Non-pigmented ciliary epithelial cell (primary cell): Measurements from ENCODE around the gene CELF2.

Experiments used
- DNase-seq: peaks from one replicate; pipeline ENCODE4 v3.0.0-alpha.2; 2010; ENCODE audit warnings: low read depth

The CELF2 gene

DNA sequence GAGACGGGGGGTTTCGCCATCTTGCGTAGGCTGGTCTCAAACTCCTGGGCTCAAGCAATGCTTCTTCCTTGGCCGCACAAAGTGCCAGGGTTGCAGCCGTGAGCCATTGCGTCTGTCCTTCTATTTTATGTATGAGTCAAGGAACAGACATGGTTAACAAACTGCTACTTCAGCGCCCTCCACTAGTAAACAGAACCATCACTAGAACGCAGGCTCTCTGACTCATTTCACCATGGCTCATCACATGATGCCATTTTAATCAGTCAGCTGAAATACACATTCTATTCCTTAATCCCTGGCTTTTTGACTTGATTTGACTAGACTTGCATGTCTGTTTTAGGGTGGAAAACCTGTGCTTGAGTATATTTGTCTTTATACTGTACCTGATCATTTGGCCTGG is 41.3 kb downstream of the CELF2 start:
- DNase-seq: peak; percentile 4

DNA sequence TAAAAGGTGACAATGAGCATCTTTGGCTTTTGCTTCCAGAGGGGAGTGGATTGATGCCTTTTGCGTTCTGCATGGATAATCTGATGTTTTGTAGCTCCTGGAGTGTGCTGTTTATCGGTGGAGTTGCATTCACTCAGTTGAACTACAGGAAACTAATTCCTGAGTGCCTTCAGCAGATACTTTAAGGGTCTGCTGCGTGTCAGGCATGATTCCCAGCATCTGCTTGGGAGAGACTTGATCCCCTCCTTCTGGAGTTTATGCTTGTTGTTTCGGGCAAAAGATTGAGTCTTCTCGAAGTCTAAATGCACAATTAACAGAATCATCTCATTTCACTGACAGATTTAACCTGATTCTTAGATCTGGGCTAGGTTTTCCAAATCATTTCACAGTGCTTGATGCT is 46.2 kb downstream of the CELF2 start:
- no peak for DNase-seq

DNA sequence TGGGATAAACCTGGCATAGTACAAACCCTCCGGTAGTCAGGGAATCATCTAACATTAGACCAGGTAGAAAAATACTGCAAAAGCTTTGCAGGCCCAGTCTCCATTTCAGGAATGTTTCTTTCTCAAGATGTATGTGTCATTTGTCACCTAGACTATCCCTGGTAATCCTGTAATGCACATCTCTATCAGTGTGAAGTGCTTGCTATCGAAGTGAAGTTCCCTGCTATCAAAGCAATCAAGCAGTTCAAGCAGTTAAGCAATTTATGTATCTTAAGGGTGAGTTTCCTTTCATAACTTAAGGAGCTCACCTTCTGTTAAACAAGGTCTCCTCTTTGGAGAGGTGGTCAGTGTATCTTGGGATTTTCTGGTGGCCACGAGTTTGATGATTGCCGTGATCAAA is 47.2 kb downstream of the CELF2 start:
- DNase-seq: no peak

DNA sequence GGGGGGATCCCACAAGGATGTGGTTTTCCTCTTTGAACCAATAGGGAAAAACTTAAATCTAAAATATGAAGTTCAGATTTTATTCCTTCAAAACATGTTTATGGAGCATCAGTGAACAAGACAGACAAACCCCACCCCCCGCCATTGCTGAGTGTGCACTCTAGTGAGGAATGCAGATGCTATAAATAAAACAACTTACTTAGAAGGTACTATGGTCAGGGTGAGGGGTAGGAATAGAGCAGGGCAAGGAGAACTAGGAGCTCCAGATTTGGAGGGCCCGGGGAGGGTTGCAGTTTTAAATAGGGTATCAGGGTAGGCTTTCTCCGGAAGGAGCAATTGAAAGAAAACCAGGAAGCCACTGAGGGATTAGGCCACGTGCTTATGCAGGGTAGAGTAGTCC is 47.9 kb downstream of the CELF2 start:
- DNase-seq: no peak

DNA sequence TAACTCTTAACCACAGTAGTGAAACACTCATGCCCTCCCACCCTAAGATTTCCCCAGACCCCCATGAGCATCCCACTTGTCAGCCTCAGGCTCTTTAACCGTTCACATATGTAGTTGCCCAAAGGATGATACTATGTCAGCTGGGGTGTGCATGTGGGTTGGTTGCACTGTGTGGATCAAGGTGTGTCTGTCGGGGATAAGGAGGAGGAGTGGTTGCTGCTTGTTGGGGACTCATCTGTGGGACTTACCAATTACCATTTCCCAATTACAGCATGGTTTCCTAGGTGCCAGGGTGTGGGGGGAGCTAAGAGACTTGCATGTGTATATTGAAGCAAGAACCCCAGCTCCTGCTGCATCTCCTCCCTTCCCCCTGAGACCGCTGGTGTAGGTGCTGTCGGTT is 48.8 kb downstream of the CELF2 start:
- DNase-seq: no peak

DNA sequence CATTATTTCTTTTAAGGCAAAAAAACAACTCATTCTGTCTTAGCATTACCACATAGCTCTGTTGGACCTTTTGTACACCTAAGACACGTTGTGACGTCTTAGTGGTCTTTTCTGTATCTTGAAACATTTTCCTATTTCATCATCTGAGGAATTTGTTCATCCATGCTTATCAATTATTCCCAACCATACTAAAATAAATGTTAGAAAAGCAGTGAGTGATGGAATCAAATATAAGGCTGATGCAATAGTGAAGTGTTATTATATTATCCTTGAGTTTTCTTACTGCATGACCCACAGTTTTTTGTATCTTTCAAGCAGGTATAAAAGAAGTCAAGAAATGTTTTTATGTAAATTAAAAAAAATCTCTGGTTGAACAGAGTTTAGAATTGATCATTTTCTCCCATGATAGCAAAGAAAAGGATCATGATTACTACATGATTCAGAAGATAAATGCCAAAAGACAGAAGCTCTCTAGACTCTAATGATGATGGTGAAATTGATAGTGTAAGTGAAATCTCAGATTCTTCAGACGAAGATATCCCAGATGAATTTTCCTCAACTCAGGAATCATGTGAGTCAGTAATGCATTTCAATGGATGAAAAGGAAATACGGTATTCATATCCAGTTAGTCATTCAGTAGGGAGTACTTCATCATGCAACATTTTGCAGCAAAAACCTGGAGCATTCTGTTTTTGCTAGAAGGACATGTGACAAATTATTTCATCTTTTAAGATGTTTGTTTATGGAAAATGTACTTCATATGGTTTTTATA is 51.4 kb downstream of the CELF2 start:
- DNase-seq: no peak

DNA sequence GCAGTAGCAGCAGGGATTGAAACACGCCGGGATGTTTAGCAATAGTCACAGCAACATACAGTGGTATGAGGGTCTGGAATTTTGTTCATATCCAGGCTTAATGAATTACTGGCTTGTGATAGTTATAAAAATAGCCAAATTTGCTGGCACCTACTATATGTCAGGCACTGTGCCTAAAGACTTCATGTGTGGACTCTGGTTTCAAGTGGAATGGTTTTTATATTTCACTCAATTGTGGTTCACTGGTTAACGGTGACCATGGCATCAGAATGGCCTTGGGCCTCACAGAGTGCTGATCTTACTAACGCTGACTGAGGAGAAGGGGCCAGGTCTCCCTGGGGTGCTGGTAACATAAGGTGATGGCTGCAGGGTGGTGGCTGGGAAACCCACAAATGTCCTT is 55.7 kb downstream of the CELF2 start:
- no peak for DNase-seq

DNA sequence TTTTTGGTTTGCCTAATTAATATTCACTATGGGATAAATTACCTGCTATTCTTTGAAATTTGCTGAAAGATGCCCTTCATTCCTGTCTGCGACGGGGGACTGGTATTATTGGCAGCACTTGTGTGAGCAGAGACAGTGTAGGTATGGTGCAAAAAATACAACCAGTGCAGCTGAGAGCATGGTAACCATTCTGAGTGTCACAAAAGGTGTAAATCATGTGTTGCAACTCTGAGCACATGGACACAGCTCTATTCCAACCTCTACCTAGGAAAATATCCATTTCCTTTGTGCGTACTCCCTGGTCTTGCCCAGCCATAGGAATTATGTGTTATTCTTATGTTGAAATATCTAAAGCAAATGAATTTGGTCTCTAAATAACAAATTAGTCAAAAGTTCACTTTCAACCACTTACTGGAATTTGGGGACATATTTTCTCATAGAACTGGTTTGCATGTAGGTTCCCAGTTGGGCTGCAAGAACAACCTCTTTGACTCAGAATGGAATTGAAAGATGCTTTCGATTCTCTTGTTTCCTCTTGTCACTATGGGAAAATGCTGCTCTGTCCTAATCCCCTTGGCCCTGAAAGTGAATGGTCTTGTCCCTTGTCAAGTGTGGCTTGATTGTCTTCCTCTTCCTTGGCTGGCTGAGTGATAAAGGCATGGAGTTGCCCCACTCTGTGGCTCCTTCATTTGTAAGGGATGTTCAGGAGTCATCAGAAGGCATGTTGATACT is 57.0 kb downstream of the CELF2 start:
- no peak for DNase-seq

DNA sequence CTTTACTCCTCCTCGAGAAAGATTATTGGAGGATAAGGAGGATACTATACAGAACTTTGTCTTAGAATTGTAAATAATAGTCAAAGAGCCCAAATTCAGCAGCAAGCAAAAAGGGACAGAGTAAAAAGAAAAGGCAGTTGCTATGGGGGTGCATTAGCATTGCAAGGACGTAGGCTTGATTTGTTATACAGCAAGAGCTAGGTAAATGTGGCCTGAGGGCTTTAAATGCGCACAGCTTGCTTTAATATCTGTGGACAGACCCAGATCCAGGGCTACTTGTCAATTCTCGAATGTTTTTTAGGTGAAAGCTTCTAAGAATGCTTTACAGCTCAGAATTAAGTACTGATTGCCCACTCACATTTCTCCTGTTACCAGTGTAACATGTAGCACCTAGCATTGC is 58.5 kb downstream of the CELF2 start:
- no peak for DNase-seq

DNA sequence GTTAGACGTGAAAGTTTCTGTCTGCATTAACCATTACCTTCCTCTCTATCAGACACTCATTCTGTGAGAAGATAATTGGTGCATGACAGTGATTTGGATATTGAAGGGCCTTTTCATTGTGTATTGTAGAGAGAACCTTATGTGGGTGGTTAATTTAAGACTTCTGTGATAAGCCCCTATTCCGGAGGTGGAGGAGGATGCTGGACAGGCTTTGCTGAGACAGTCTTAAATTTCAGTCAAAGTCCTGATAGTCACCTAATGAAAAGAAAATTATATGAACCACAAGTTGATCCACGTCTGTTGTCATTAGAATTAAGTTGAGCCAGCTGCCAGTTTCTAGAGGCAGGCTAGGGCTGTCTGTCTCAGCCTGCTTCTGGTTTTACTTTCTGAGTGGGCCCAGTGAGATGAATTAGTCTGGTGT is 62.9 kb downstream of the CELF2 start:
- no peak for DNase-seq

DNA sequence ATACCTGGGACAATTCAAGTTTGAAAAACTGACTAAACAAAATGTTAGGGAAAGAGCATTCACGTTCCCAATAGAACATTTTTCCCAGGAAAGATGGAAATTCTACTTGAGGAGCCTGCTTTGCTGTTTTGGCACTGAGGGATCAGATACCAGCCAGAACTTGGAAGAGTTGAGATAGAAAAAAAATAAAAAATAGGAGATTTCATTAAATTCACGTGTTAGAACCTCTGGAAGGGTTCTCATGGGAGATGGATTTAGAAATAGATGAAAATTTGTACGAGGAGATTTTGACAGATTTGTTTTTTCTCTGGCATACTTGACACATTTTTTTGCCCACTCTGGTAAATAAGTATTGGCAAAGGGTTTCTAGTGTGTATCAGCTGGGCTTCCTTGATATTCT is 63.7 kb downstream of the CELF2 start:
- no peak for DNase-seq

DNA sequence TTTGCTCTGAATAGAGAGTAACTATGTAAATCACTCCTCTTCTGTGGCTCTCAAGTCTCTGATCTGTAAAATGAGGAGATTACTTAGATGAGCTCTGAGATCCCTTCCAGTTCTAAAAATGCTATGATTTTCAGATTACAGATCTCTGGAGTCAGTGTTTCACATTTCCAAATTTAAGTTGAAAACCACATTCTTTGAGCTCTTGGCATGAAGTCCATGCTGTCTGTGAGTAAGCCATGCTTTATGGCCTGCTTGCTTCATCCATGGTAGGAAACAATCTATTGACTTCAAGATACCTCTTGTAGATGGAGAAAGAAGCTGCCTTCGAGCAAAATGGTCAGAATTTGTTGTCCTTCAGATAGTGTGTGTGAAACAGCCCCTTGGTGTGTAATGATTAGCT is 64.9 kb downstream of the CELF2 start:
- no peak for DNase-seq

DNA sequence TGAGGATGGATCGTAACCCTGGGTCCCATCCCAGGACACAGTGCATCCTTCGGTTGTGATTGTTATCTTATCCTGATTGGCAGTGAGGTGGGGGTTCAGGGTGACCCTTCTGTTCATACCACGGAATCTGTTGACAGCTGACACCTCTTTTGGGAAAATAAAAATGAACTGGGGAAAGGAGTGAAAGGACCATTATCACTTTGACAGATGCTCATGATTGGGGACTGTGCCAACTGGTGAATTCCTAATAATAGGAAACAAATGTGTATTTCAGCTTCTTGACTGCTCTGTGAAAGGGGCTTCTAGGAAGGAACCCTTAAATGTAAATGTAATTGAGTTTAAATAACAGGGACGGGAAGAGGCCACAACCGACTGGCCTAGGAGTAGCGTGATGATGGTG is 65.4 kb downstream of the CELF2 start:
- no peak for DNase-seq

DNA sequence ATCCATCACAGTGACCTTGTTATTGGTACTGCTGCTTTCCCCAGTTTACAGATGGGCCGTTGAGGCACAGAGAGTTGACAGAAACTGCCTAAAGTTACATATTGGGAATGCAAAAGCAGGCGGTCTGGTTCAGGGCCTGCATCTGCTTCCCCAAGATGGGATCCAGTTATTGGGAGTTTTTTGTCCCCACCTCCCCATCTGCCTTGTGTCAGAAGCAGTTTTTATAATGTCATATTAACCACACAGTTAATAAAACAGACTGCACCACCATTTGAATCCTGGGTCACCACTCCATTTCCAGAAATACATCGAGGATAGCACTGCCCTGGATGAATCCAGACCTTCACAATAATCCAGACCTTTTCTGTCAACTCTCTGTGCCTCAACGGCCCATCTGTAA is 67.9 kb downstream of the CELF2 start:
- no peak for DNase-seq

DNA sequence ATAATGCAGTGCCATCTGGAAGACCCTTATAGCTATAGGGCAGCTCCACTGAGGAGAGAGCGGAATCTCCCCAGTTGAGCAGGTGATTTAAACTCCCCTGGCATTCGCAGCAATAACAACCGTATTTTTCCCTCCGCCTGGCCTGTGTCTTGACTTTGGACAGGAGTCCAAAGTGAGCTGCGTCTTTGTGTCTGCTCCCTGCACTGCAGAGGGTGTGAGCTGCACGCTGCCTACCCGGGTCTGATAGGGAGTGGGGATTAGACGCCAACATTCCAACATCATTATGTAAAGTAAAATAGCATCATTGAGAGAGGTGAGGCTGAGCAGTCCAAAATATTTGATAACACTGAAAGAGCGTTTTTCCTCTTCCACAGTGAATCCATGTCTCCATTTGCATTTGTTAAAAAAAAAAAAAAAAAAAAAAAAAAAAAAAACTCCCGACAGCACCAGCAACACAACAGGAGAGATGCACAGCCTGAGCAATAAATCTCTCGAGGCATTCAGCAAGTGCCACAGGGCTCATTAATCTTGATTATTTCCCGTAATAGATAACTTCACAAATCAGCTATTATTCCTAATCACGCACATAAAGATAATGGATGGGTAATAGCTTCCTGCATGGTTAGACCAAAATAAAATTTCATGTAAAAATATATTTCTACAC is 68.6 kb downstream of the CELF2 start:
- DNase-seq: no peak

DNA sequence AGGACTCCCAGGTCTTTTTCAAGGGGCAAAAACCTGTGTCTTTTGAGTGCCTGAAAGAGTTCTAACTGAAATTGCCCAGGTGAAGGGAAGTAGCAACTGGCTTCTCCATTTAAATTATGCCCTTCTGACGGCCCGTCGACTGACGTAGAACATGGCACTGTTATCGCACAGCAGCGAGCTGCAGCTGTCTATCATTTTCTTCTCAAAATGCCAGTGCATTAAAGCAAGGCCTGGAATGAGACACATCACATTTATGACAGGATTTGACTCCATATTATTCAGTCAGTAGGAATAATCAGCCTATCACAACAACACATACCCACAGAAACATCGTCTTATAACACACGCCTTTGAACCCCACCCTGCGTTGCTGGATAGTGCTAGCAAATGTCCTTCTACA is 69.7 kb downstream of the CELF2 start:
- DNase-seq: no peak

DNA sequence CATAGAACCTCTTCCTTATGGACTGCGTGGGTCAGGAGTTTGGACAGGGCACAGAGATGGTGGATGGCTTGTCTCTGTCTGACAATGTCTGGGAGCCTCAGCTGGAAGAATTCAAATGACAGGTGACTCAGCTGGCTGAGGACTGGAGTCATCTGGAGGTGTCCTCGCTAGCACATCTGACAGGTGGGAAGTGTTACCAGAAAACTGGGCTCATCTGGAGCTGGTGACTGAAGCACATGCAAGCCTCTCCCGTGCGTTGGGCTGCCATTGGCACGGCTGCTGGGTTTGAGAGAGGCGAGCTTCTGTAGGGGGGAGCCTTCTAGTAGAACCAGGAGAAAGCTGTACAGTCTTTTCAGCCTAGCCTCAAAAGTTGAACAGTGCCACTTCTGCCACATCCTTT is 71.0 kb downstream of the CELF2 start:
- DNase-seq: no peak

DNA sequence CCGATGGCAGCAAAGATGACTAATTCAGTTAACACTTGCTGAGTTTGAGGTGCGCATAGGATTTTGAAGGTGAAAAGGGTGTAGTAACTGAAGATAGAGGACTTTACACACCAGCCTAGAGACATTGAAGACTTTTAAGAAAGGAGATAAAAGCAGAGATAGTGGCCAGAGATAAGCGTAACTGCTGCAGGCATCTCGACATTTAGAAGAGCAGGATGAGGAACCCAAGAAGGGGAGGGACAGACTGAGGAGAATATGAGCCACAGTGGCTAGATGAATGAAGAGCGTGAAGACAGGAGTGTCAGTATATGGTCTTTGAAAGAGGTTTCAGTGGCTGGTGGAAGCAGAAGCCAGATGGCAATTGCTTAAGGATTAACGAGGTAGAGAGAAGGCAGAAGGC is 71.6 kb downstream of the CELF2 start:
- no peak for DNase-seq

DNA sequence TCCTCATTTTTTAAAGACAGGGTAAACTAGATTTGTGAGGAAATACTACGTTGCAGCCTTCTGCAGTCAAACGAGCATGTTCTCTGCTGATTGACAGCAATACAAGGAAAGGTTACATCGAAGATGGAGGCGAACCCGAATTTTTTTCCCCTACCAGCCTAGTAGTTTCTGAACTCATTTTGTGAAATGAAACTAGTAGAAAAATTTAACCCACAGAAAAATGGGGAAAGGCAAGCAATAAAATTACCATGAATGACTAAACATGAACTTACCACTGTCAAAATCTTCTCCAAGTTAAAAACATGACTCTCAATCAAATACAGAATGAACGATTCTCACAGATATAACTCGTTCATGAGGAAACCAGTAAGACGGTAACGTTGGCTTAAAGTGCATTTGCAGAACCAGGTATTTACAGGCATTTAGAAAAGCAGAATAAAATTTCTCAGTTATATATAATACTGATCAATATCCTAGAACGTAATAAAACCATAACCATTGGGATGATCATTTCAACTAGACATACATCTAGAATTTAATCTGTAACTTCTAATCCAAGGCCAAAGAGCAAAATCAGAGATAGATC is 73.9 kb downstream of the CELF2 start:
- DNase-seq: no peak

DNA sequence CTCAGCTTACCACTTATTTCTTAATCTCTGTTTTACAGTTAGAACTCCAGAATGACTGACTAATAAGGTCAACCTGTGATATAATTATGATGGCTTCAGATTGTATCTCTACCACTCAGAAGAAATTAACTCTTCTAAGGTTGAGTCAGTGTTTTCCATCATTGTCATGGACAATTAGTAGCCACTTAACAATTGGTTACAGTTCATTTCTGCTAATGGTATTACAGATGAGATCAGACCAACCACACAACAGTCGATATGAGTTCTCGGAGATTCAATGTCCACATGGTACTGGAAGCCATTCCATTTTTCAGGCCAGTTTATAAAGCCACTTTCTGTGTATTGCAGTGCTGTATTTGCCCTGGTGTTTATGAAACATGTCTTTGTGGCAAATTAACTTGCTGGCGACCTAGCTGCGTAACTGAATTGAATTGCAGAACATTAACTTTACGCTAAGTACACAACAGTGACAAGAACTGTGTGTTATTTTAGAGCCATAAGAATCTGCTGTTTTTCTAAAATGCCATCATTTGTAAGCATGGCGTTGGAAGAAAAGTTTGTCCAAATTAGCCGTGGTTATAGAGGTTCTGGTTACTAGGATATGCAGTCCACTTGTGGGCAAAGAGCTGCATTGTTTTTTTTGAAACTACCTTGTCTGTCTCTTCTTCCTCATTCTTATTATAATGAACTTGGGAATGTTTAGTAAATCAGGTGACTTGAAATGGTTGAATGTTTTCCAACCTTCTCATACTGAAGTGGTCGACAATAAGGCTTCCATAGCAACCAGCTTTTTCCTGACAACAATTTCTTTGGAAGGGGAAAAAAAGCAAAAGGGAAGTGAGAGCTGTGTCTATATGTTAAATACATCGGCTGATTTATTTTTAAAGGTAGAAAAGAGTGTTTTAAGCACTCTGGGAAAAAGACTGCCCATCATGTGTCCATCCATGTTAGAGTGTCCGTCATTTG is 76.4 kb downstream of the CELF2 start:
- DNase-seq: no peak

DNA sequence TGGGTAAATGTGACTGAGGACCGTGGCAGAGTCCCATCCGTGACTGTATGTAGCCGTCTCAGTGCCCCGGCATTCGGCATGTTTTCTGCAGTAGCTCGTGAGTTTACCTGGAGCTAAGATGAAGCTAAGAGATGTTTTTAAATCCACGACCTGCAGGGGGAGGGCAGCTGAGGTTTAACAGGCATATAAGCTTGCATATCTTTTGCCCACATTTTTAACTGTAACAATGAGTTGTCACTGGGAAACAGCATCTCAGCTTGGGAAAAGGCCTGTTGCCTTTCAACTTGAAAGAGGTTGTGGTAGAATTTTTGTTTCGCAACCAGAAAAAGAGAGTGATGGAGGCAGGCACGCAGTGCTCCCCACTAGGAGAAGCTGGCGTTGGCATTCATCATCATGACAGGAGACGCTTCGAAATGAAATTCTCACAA is 77.7 kb downstream of the CELF2 start:
- DNase-seq: no peak

DNA sequence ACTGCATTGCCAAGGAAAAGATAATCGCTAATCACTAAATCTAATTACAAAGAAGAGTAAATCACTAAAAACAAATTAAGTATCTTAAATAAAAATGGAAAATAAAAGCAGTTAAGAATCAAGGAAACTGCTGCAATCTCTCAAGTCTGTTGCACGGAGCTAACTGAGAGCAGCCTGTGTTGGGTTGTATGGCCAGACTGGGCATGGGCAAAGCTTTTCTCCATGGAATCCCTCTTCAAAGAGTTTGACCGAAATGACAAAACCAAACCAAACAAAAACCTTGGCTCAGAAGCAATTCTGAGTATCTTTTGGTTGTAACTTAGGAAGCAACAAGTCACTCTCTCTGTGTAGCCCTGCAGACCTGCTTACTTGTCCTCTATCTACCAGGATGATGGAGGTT is 78.8 kb downstream of the CELF2 start:
- no peak for DNase-seq
